Measurements from ENCODE around the gene IFI27L1. TPM values are rescaled to one million over a fixed set of nuclear protein-coding genes. Genes with fewer than 3 reads are reported as not detected.

Gene IFI27L1
- total and polyA plus RNA-seq, 2 experiments from 2014 or later = 9.7 to 28.6 TPM

DNA sequence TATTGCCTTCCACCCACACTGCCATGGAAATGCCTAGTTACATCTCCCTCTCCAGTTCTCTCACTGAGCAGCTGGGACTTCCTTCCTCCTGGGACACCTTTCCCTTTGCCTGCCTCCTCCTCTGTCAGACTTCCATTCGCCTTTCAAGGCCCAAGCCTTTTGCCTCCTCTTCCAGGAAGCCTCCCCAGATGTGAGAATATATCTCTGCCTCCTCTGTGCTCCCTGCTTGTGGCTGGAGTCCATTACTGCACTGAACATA lies 45.2 kb downstream of the IFI27L1 start:
- Histone ChIP-seq H3F3A (replicated peaks; ENCODE audit: low read depth) (no peaks in the 10 kb centered on the region), H3K4me1 (ENCODE audit: insufficient read depth) (peaks cover 11% of the 10 kb centered on the region; the same call in 1 of the 2 replicates), H3K36me3 (ENCODE audit: insufficient read depth) (no peaks in the 10 kb centered on the region), H2AFZ (no peak overlapping the region), H4K20me1 (replicated peaks; ENCODE audit: insufficient read depth) (no peaks in the 10 kb centered on the region), H3K27ac (ENCODE audit: low read depth) (no peak overlapping the region), H3K27me3 (ENCODE audit: insufficient read depth) (no peaks in the 10 kb centered on the region), H3K79me2 (replicated peaks; ENCODE audit: insufficient read depth) (no peaks in the 10 kb centered on the region), H3K4me2 (no peak overlapping the region), H3K4me3 (no peak overlapping the region), H3K9me2 (ENCODE audit: insufficient read depth) (no peaks in the 10 kb centered on the region)
- ATAC-seq (no peak), DNase-seq (ENCODE audit: low spot score) (no peak)
- Mint-ChIP-seq H3K4me1 (peaks cover 8% of the 10 kb centered on the region), H3K36me3 (ENCODE audit: low read depth) (no peaks in the 10 kb centered on the region; the same call in 2 of the 3 replicates), H3K9me3 (peaks cover 4% of the 10 kb centered on the region; the same call in 1 of the 3 replicates), H3K27ac (no peak overlapping the region), H3K27me3 (ENCODE audit: insufficient read depth, low read depth, poor library complexity) (peaks cover 5% of the 10 kb centered on the region), H3K4me3 (no peak overlapping the region)
- TF ChIP-seq EZH2phosphoT487 (IDR thresholded peaks at IDR 0.05; ENCODE audit: unreplicated experiment) (no peak), JUNB (IDR thresholded peaks at IDR 0.05; ENCODE audit: unreplicated experiment) (no peak), STAT1 (IDR thresholded peaks at IDR 0.05; ENCODE audit: unreplicated experiment) (no peak), NANOG (IDR thresholded peaks at IDR 0.05; ENCODE audit: borderline replicate concordance) (no peak), ZNF331 (CRISPR knock-in tag; IDR thresholded peaks at IDR 0.05; ENCODE audit: low read depth) (no peak), ZNF114 (CRISPR knock-in tag; IDR thresholded peaks at IDR 0.05) (no peak)
- TF ChIP-seq, protein P1, sequence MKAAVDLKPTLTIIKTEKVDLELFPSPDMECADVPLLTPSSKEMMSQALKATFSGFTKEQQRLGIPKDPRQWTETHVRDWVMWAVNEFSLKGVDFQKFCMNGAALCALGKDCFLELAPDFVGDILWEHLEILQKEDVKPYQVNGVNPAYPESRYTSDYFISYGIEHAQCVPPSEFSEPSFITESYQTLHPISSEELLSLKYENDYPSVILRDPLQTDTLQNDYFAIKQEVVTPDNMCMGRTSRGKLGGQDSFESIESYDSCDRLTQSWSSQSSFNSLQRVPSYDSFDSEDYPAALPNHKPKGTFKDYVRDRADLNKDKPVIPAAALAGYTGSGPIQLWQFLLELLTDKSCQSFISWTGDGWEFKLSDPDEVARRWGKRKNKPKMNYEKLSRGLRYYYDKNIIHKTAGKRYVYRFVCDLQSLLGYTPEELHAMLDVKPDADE (IDR thresholded peaks at IDR 0.05) = no peak
- TF ChIP-seq, protein P2, sequence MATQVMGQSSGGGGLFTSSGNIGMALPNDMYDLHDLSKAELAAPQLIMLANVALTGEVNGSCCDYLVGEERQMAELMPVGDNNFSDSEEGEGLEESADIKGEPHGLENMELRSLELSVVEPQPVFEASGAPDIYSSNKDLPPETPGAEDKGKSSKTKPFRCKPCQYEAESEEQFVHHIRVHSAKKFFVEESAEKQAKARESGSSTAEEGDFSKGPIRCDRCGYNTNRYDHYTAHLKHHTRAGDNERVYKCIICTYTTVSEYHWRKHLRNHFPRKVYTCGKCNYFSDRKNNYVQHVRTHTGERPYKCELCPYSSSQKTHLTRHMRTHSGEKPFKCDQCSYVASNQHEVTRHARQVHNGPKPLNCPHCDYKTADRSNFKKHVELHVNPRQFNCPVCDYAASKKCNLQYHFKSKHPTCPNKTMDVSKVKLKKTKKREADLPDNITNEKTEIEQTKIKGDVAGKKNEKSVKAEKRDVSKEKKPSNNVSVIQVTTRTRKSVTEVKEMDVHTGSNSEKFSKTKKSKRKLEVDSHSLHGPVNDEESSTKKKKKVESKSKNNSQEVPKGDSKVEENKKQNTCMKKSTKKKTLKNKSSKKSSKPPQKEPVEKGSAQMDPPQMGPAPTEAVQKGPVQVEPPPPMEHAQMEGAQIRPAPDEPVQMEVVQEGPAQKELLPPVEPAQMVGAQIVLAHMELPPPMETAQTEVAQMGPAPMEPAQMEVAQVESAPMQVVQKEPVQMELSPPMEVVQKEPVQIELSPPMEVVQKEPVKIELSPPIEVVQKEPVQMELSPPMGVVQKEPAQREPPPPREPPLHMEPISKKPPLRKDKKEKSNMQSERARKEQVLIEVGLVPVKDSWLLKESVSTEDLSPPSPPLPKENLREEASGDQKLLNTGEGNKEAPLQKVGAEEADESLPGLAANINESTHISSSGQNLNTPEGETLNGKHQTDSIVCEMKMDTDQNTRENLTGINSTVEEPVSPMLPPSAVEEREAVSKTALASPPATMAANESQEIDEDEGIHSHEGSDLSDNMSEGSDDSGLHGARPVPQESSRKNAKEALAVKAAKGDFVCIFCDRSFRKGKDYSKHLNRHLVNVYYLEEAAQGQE (IDR thresholded peaks at IDR 0.05; ENCODE audit: unreplicated experiment) = no peak
- TF ChIP-seq, protein P3, sequence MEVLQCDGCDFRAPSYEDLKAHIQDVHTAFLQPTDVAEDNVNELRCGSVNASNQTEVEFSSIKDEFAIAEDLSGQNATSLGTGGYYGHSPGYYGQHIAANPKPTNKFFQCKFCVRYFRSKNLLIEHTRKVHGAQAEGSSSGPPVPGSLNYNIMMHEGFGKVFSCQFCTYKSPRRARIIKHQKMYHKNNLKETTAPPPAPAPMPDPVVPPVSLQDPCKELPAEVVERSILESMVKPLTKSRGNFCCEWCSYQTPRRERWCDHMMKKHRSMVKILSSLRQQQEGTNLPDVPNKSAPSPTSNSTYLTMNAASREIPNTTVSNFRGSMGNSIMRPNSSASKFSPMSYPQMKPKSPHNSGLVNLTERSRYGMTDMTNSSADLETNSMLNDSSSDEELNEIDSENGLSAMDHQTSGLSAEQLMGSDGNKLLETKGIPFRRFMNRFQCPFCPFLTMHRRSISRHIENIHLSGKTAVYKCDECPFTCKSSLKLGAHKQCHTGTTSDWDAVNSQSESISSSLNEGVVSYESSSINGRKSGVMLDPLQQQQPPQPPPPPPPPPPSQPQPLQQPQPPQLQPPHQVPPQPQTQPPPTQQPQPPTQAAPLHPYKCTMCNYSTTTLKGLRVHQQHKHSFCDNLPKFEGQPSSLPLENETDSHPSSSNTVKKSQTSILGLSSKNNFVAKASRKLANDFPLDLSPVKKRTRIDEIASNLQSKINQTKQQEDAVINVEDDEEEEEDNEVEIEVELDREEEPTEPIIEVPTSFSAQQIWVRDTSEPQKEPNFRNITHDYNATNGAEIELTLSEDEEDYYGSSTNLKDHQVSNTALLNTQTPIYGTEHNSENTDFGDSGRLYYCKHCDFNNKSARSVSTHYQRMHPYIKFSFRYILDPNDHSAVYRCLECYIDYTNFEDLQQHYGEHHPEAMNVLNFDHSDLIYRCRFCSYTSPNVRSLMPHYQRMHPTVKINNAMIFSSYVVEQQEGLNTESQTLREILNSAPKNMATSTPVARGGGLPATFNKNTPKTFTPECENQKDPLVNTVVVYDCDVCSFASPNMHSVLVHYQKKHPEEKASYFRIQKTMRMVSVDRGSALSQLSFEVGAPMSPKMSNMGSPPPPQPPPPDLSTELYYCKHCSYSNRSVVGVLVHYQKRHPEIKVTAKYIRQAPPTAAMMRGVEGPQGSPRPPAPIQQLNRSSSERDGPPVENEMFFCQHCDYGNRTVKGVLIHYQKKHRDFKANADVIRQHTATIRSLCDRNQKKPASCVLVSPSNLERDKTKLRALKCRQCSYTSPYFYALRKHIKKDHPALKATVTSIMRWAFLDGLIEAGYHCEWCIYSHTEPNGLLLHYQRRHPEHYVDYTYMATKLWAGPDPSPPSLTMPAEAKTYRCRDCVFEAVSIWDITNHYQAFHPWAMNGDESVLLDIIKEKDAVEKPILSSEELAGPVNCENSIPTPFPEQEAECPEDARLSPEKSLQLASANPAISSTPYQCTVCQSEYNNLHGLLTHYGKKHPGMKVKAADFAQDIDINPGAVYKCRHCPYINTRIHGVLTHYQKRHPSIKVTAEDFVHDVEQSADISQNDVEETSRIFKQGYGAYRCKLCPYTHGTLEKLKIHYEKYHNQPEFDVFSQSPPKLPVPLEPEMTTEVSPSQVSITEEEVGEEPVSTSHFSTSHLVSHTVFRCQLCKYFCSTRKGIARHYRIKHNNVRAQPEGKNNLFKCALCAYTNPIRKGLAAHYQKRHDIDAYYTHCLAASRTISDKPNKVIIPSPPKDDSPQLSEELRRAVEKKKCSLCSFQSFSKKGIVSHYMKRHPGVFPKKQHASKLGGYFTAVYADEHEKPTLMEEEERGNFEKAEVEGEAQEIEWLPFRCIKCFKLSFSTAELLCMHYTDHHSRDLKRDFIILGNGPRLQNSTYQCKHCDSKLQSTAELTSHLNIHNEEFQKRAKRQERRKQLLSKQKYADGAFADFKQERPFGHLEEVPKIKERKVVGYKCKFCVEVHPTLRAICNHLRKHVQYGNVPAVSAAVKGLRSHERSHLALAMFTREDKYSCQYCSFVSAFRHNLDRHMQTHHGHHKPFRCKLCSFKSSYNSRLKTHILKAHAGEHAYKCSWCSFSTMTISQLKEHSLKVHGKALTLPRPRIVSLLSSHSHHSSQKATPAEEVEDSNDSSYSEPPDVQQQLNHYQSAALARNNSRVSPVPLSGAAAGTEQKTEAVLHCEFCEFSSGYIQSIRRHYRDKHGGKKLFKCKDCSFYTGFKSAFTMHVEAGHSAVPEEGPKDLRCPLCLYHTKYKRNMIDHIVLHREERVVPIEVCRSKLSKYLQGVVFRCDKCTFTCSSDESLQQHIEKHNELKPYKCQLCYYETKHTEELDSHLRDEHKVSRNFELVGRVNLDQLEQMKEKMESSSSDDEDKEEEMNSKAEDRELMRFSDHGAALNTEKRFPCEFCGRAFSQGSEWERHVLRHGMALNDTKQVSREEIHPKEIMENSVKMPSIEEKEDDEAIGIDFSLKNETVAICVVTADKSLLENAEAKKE (CRISPR knock-in tag; IDR thresholded peaks at IDR 0.05) = no peak

All from GM23338 (cell line).